HCT116 (cell line): Measurements from ENCODE around the gene PCK2. TPM values are rescaled to one million over a fixed set of nuclear protein-coding genes. Genes with fewer than 3 reads are reported as not detected.

Experiments
- ATAC-seq: fragments of 200-7000 bp; cut with Tn5 transposase; 2 replicates; pipeline ENCODE4 v1.9.1; 2020; ENCODE audit warnings: mild to moderate bottlenecking, moderate library complexity
- BruUV-seq: library from RNA; stranded (reverse); fragments of 400-500 nt; replicated peaks from 2 replicates; lab custom pipeline; 2021; lab: Mats Ljungman, UMichigan
- CTCF ChIA-PET: fragments of 300-600 bp; sonication (Branson Sonifier 250); formaldehyde crosslinking; loops from one replicate; lab custom pipeline; 2021; ENCODE audit warnings: antibody characterized with exemption; lab: Charles Lee
- POLR2A ChIA-PET: fragments of 300-600, 350-600 bp; sonication (Branson Sonifier 250); formaldehyde crosslinking; loops from one replicate; lab custom pipeline; 2021; ENCODE audit warnings: antibody characterized with exemption; lab: Charles Lee
- RAD21 ChIA-PET, 2 experiments: fragments of 300-600 bp; sonication (Branson Sonifier 250); formaldehyde crosslinking; loops; one replicate each; lab custom pipeline; 2023; ENCODE audit warnings: low total read pairs in 2 of 2; ENCODE audit not compliant: uncharacterized antibody in 2 of 2, unreplicated experiment in 2 of 2, low non-redundant PET in 1 of 2; lab: Charles Lee
- DNase-seq: peaks from one replicate; pipeline ENCODE4 v3.0.0-alpha.2; 2010; ENCODE audit warnings: low read depth, low spot score
- H2AFZ ChIP-seq: fragments of 200-600 bp; shearing (Covaris generic), sonication (generic); 2 replicates; pipeline ENCODE4 v1.6.1; 2017; ENCODE audit warnings: low read depth, mixed run types, mixed read lengths, antibody characterized with exemption, low read length; ENCODE audit not compliant: poor library complexity, severe bottlenecking
- H3K27ac ChIP-seq: 2 replicates; pipeline ENCODE4 v1.5.1; 2012; ENCODE audit warnings: low read depth, low read length
- H3K27me3 ChIP-seq: fragments of 200-600 bp; sonication (generic); 2 replicates; pipeline ENCODE4 v1.6.1; 2016; ENCODE audit warnings: mixed run types, low read length, mixed read lengths; ENCODE audit not compliant: insufficient read depth
- H3K36me3 ChIP-seq, 2 experiments: fragments of 200-500 bp in 1 of 2; fragments of 200-600 bp in 1 of 2; sonication (Bioruptor generic) in 1 of 2; sonication (generic) in 1 of 2; 2 replicates each; pipeline versions ENCODE4 v1.5.1 to v1.6.1; 2014 to 2016; ENCODE audit warnings: low read length in 2 of 2, inconsistent platforms in 1 of 2, mixed read lengths in 1 of 2, mixed run types in 1 of 2; ENCODE audit not compliant: insufficient read depth in 2 of 2, control insufficient read depth in 1 of 2
- H3K4me1 ChIP-seq, 2 experiments: fragments of 200-600 bp in 1 of 2; sonication (generic) in 1 of 2; 2 replicates each; pipeline versions ENCODE4 v1.5.1 to v1.6.1; 2012 to 2017; ENCODE audit warnings: low read length in 2 of 2, inconsistent platforms in 1 of 2, mild to moderate bottlenecking in 1 of 2, mixed read lengths in 1 of 2, mixed run types in 1 of 2, moderate library complexity in 1 of 2; ENCODE audit not compliant: insufficient read depth in 2 of 2, control insufficient read depth in 1 of 2
- H3K4me2 ChIP-seq: fragments of 200-600 bp; sonication (generic); 2 replicates; pipeline ENCODE4 v1.6.1; 2017; ENCODE audit warnings: mixed run types, low read length, mixed read lengths
- H3K4me3 ChIP-seq, 2 experiments: fragments of 200-600 bp in 1 of 2; sonication (generic) in 1 of 2; replicated peaks in 1 of 2; 2 replicates each; pipeline ENCODE4 v1.5.1; 2011 to 2016; ENCODE audit warnings: low read length in 2 of 2, control low read depth in 1 of 2, low read depth in 1 of 2, mild to moderate bottlenecking in 1 of 2, mixed read lengths in 1 of 2, mixed run types in 1 of 2
- H3K79me2 ChIP-seq: fragments of 200-600 bp; sonication (generic); 2 replicates; pipeline ENCODE4 v1.6.1; 2017; ENCODE audit warnings: mild to moderate bottlenecking, mixed run types, low read length, moderate library complexity, mixed read lengths; ENCODE audit not compliant: insufficient read depth
- H3K9ac ChIP-seq: fragments of 200-600 bp; sonication (generic); 2 replicates; pipeline ENCODE4 v1.6.1; 2016; ENCODE audit warnings: low read length, mixed read lengths
- H3K9me2 ChIP-seq: fragments of 200-600 bp; sonication (generic), shearing (Covaris generic); 2 replicates; pipeline ENCODE4 v1.6.1; 2017; ENCODE audit warnings: mixed run types, mild to moderate bottlenecking, moderate library complexity; ENCODE audit not compliant: insufficient read depth
- H3K9me3 ChIP-seq, 2 experiments: fragments of 200-500 bp in 1 of 2; fragments of 200-600 bp in 1 of 2; sonication (Bioruptor generic) in 1 of 2; sonication (generic) in 1 of 2; 2 replicates each; pipeline ENCODE4 v1.6.1; 2014 to 2017; ENCODE audit warnings: low read length in 2 of 2, mixed read lengths in 2 of 2, inconsistent platforms in 1 of 2, low read depth in 1 of 2, mild to moderate bottlenecking in 1 of 2, mixed run types in 1 of 2, moderate library complexity in 1 of 2; ENCODE audit not compliant: control insufficient read depth in 1 of 2, insufficient read depth in 1 of 2
- H4K20me1 ChIP-seq: fragments of 200-600 bp; sonication (generic), shearing (Covaris generic); 2 replicates; pipeline ENCODE4 v1.6.1; 2017; ENCODE audit warnings: mixed run types, mild to moderate bottlenecking, moderate library complexity; ENCODE audit not compliant: insufficient read depth
- CBX3 ChIP-seq: IDR thresholded peaks from 2 replicates; pipeline ENCODE4 v1.6.1; 2012; ENCODE audit warnings: low read depth
- CEBPB ChIP-seq: IDR thresholded peaks from 2 replicates; pipeline ENCODE4 v1.6.1; 2012; ENCODE audit warnings: low read depth
- CTCF ChIP-seq, 3 experiments: fragments of 200-600 bp in 1 of 3; sonication (generic) in 1 of 3; IDR thresholded peaks in 2 of 3; conservative IDR thresholded peaks in 1 of 3; 2 replicates each; pipeline ENCODE4 v1.5.1; 2012 to 2017; ENCODE audit warnings: low read depth in 2 of 3, low read length in 2 of 3, antibody characterized with exemption in 1 of 3, borderline replicate concordance in 1 of 3, control low read depth in 1 of 3, mild to moderate bottlenecking in 1 of 3, mixed read lengths in 1 of 3, mixed run types in 1 of 3, moderate library complexity in 1 of 3; ENCODE audit not compliant: insufficient read depth in 1 of 3
- EGR1 ChIP-seq: IDR thresholded peaks from 2 replicates; pipeline ENCODE4 v1.6.1; 2012; ENCODE audit warnings: low read depth
- EZH2 ChIP-seq: fragments of 200-600 bp; sonication (generic); IDR thresholded peaks from 2 replicates; pipeline ENCODE4 v1.6.1; 2017; ENCODE audit warnings: antibody characterized with exemption, mixed run types
- FOSL1 ChIP-seq: IDR thresholded peaks from 2 replicates; pipeline ENCODE4 v1.6.1; 2012; ENCODE audit warnings: low read depth
- JUND ChIP-seq: IDR thresholded peaks from 2 replicates; pipeline ENCODE4 v1.6.1; 2012
- MAX ChIP-seq: IDR thresholded peaks from 2 replicates; pipeline ENCODE4 v1.6.1; 2012
- POLR2A ChIP-seq: IDR thresholded peaks from 2 replicates; pipeline ENCODE4 v1.7.0; 2011; ENCODE audit warnings: borderline replicate concordance; ENCODE audit not compliant: insufficient read depth, insufficient read length; ENCODE audit errors: extremely low read depth
- RAD21 ChIP-seq: IDR thresholded peaks from 2 replicates; pipeline ENCODE4 v1.6.1; 2012; ENCODE audit warnings: low read depth, mild to moderate bottlenecking
- SIN3A ChIP-seq: IDR thresholded peaks from 2 replicates; pipeline ENCODE4 v1.6.1; 2012; ENCODE audit warnings: low read depth
- SRF ChIP-seq: IDR thresholded peaks from 2 replicates; pipeline ENCODE4 v1.6.1; 2012; ENCODE audit warnings: low read depth
- TCF7L2 ChIP-seq: IDR thresholded peaks from 2 replicates; pipeline ENCODE4 v1.7.0; 2011; ENCODE audit warnings: borderline replicate concordance, inconsistent platforms; ENCODE audit not compliant: insufficient read depth, insufficient read length; ENCODE audit errors: extremely low read depth
- YY1 ChIP-seq: IDR thresholded peaks from 2 replicates; pipeline ENCODE4 v1.6.1; 2011; ENCODE audit warnings: low read length, low read depth, moderate library complexity, mild to moderate bottlenecking; ENCODE audit not compliant: insufficient replicate concordance; ENCODE audit errors: extremely low read depth
- ZFX ChIP-seq: fragments of 450-650 bp; IDR thresholded peaks from 2 replicates; pipeline ENCODE4 v1.6.1; 2017
- ZNF274 ChIP-seq: fragments of 200-500 bp; sonication (Bioruptor generic); IDR thresholded peaks from 2 replicates; pipeline ENCODE4 v1.6.1; 2014; ENCODE audit warnings: mild to moderate bottlenecking, low read depth, low read length, inconsistent platforms
- intact Hi-C: fragments of 100-400 bp; cut with micrococcal nuclease; formaldehyde crosslinking; loops from 2 replicates; pipeline ENCODE4 v1.10.0; 2022
- total RNA-seq: library from RNA; stranded (reverse); gene quantifications from one replicate; pipeline ENCODE4 v1.2.1, GENCODE V29; 2021; ENCODE audit not compliant: unreplicated experiment
- TF ChIP-seq, protein P1 (sequence below): IDR thresholded peaks from 2 replicates; pipeline ENCODE4 v1.6.1; 2012; ENCODE audit warnings: low read depth
- TF ChIP-seq, protein P2 (sequence below): IDR thresholded peaks from 2 replicates; pipeline ENCODE4 v1.6.1; 2012

Gene PCK2
- total RNA-seq, 1 experiment from 2014 or later = 94.1 TPM

GRCh38 chr14:24057271-24057670 lies 36.8 kb upstream of the PCK2 start:
- H3K27ac ChIP-seq = no peak overlapping the region
- H3K4me3 ChIP-seq = no peak overlapping the region
- no peak overlapping the region for H3K9ac ChIP-seq
- no peak for ATAC-seq
- intact Hi-C loops = loop anchor here (5.0 kb wide), 1 partner anchor 240 kb away; the partner anchor contains the start of genes DHRS1 and NOP9
- no peaks in the 10 kb centered on the region for H4K20me1 ChIP-seq
- H3K27me3 ChIP-seq = no peaks in the 10 kb centered on the region
- ChIA-PET RAD21 (interaction anchor here (0.6 to 3.0 kb wide), 9 partner anchors 33 to 271 kb away, joined by 3 to 35 read pairs (median 6); partner anchors contain the start of gene PCK2 (in 2 of the 2)), POLR2A (interaction anchor here (1.4 to 4.0 kb wide), 4 partner anchors 35 to 57 kb away, joined by 3 to 38 read pairs (median 8); partner anchors contain the start of genes DCAF11, NRL and PCK2), CTCF (interaction anchor here (1.0 to 5.7 kb wide), 10 partner anchors 16 to 241 kb away, joined by 3 to 149 read pairs (median 8); partner anchors contain the start of genes CHMP4A, IRF9, PCK2 and PSME2)
- no peak overlapping the region for H3K4me2 ChIP-seq
- no peaks in the 10 kb centered on the region for H3K9me2 ChIP-seq
- BruUV-seq = no TSS peak
- H3K36me3 ChIP-seq = no peaks in the 10 kb centered on the region
- no peak for DNase-seq
- H3K9me3 ChIP-seq = no peaks in the 10 kb centered on the region
- H3K79me2 ChIP-seq = no peaks in the 10 kb centered on the region
- TF ChIP-seq YY1 (no peak), SIN3A (no peak), ZNF274 (no peak), CBX3 (no peak), FOSL1 (no peak), RAD21 (no peak), SRF (no peak), MAX (no peak), JUND (no peak), CTCF (IDR thresholded peaks at IDR 0.05 in 2 of 3, conservative IDR thresholded peaks at IDR 0.05 in 1 of 3; ENCODE audit: borderline replicate concordance in 1 of 3, insufficient read depth in 1 of 3, low read depth in 2 of 3, low read length in 2 of 3) (no peak), TCF7L2 (no peak), POLR2A (no peak), CEBPB (no peak), EZH2 (no peak), EGR1 (no peak), ZFX (no peak)
- TF ChIP-seq, protein P1, sequence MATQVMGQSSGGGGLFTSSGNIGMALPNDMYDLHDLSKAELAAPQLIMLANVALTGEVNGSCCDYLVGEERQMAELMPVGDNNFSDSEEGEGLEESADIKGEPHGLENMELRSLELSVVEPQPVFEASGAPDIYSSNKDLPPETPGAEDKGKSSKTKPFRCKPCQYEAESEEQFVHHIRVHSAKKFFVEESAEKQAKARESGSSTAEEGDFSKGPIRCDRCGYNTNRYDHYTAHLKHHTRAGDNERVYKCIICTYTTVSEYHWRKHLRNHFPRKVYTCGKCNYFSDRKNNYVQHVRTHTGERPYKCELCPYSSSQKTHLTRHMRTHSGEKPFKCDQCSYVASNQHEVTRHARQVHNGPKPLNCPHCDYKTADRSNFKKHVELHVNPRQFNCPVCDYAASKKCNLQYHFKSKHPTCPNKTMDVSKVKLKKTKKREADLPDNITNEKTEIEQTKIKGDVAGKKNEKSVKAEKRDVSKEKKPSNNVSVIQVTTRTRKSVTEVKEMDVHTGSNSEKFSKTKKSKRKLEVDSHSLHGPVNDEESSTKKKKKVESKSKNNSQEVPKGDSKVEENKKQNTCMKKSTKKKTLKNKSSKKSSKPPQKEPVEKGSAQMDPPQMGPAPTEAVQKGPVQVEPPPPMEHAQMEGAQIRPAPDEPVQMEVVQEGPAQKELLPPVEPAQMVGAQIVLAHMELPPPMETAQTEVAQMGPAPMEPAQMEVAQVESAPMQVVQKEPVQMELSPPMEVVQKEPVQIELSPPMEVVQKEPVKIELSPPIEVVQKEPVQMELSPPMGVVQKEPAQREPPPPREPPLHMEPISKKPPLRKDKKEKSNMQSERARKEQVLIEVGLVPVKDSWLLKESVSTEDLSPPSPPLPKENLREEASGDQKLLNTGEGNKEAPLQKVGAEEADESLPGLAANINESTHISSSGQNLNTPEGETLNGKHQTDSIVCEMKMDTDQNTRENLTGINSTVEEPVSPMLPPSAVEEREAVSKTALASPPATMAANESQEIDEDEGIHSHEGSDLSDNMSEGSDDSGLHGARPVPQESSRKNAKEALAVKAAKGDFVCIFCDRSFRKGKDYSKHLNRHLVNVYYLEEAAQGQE = no peak
- TF ChIP-seq, protein P2, sequence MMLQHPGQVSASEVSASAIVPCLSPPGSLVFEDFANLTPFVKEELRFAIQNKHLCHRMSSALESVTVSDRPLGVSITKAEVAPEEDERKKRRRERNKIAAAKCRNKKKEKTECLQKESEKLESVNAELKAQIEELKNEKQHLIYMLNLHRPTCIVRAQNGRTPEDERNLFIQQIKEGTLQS = no peak
- no peak overlapping the region for H2AFZ ChIP-seq
- peaks cover 3 to 14% of the 10 kb centered on the region in 2 experiments; a peak in 3 of 4 replicates for H3K4me1 ChIP-seq
